HG03571 (cell line): Measurements from ENCODE around the gene QRICH1.
A peak's percentile ranks its signal among the peaks of the same experiment; 100 is the strongest.

Source experiments
- ATAC-seq: cut with Tn5 transposase; IDR thresholded peaks from one replicate; pipeline ENCODE4 v1.9.1; 2021; ENCODE audit not compliant: unreplicated experiment

QRICH1 gene

DNA sequence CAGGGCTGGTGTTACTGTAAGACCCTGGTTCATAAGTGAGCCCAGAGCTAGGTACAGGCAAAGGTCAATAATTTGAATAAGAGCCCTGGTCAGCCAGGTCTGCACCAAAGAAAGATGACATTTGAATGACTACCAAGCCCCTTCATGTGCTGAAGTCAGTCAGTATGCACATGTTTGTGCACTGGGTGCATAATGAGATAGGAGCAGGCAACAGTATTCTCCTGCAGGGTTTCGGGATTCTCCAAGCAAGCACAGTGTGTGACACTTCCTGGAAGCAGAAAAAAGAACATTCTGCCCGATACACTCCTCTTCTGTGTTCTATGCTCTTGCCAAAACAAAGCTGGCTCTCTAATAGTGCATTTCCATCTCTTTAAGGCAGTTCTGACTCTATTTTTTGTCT lies 59.2 kb downstream of the QRICH1 start:
- no peak for ATAC-seq

DNA sequence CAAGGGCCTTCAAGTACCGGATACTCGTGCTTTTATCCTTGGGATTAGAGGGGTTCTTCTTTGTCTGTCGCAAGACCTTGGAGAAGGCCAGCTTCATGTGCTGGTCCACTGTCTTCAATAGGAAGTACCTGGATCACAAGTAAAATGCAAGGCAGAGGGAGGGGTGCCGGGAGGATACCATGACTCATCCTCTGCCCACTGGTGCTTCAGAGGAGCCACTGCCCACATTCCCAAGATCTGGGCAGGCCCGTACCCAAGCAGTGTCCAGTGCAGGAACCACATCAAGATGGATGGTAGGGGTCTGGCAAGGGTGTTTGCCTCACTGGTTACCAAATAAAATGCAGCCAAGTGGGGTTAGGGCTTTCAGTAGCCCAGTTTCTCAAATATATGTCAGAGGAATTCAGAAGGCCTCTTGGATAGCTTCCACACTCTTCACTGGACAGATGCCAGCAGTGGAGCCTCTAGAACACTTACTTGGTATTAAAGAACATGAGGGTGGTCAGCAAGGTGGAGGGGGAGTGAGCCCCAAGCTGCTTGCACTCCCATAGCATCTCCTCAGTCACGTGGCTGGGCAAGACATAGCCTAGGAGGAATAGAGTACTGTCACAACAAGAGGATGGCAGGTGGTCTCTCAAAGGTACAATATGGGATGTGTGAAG lies 61.1 kb downstream of the QRICH1 start:
- ATAC-seq: no peak

DNA sequence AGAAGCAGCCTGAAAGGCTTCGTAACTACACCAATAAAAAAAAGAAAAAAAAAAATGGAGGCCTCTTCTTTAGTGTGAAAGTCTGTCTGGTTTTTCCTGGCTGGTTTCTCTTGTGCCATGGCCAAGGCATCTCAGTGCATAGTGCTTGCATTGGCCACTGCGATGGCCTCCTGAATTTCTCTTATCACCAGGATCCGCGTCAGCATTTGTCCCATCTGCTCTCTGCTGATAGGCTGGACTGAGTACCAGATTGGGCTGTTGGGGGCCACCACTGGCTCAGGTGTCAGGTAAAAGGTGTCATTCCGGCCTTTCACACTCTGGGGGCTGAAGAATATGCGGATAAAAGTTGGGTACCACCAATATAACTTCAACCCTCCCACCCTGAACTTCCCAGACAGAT lies 63.5 kb downstream of the QRICH1 start:
- ATAC-seq: no peak

DNA sequence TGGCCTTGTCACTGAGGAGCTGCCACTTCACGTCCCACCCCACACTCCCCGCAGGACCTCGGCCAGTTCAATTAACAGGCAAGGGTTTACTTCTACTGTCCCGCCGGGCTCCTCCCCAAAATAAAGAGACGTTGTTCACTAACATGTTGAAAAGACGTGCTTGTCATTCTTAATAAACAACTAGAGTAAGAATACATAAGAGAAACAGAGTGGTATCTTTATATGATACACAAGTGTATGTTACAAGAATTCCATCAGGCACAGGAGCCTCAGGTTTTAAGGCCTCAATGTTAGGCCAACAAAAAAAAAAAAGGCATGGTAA lies 64.3 kb downstream of the QRICH1 start:
- ATAC-seq: no peak

DNA sequence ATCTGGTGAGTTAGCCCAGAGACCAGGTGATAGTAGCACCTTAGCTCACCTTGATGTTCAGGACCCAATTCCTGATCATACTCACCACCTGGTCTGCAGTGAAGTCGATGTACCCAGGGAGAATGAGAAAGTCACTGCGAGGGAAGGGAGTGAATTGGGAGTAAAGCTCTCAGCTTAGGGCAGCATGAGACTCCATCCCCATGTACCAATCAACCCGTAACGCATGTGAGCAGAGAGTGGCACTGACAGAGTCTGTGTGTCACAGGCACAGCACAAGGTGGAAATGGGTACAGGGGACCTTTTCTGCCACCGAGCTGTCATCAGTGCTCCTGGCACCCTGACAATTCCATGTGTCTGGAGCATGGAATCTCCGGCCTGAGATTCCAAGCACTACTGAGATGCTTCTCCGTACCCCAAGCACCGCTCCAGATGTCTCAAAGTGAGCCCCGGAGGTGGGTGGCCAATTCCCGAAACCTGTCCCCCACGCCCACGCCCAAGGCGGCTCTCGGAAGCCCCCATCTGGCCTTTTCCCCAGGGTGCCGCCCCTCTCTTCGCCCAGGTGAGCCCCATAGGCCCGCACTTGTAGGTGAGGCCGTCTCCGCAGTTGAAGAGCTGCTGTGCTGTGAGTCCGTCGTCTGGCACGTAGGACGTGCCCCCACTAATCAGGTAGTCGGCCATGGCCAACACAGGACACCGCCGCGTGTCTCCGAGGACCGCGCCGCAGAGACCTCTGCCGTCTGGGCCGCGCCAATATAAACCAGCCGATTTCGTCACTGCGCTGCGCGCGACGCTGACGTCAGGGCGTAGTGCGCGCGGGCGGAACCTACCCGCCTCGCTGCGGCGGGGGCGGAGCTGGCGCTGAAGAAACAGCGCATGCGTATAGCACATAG lies 65.0 kb downstream of the QRICH1 start, which contains the start of gene IMPDH2:
Gene IMPDH2 (minus strand): TSS at position 726 of the 890 bp plus-strand sequence. CDS start 48 bp downstream, at position 678.
- peak; percentile 84 for ATAC-seq

DNA sequence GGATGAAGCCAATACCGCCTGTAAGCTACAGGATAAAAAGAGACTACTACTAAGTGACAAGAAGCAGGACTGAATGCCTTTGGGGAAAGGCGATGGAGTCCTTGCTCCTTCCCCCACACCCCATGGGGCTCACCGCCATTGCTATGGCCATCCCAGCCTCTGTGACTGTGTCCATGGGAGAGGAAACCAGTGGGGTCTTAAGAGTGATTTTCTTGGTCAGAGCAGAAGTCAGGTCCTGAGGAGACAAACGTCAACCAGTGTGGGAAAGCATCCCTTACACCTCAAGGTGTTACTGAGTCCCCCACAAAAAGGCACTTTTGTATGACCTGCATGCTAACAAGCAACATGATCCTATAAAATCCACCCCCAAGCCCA lies 65.6 kb downstream of the QRICH1 start:
- no peak for ATAC-seq

DNA sequence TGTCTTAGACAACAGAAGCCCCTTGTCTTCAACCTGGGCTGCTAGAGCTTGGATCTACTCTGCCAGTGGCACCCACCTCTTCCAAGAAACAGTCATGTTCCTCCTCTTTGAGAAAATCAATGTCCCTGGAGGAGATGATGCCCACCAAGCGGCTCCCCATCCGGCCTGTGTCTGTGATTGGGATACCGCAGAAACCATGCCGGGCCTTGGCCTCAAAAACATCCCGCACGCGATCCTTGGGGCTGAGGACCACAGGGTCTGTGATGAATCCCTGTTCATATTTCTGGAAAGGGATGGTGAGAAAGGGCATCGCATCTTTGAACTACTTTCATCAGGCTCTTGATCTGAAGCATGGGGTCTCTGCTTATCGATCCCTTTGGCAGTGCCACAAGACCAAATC lies 66.2 kb downstream of the QRICH1 start:
- no peak for ATAC-seq

DNA sequence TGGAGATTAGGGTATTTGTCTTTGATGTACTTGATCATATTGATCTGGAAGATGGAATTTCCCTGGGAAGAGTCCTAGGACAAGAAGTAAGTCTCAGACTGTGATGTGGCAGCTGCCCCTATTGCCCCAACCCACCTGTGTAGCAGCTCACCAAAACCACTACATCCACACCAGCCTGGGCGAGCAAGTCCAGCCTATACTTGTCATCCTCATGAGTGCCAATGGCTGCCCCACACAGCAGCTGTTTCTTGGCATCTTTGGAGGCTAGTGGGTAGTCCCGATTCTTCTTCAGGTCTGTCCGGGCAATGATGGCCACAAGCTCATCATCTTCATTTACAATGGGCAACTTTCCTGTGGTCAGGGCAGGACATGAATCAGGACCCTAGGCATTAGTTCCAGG lies 67.3 kb downstream of the QRICH1 start:
- ATAC-seq: no peak

DNA sequence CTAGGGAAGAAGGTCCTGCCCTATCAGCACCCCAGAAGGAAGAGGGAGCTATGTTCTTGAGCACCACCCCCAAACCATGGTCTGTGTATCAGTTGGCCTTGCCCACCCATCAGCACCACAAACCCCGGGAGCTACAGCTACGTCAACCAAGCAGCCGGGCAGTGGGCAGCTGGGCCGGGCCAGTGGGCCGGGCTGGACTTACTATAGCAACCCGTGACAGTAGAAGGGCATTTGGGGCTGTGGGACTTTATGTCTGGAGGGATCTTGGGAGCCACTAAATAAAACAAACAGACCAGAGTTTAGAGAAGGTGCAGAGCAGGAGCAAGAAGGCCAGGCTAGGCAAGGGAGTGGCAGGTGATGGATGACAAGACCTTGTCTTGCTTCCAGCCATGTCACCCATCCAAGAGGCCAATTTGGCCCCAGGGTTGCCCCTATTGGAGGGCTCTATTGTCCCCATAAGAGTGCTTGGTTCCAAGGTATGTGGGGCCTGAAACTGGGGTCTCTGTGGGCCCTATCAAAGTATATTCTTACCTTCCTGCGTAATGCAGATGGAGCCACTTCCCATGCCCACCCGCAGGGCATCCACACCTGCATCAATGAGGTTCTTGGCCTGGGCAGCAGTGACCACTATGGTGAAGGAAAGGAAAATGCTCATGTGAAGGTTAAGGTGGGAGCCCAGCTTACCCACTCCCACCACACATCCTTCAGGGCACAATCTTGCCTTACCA lies 67.9 kb downstream of the QRICH1 start:
- no peak for ATAC-seq

DNA sequence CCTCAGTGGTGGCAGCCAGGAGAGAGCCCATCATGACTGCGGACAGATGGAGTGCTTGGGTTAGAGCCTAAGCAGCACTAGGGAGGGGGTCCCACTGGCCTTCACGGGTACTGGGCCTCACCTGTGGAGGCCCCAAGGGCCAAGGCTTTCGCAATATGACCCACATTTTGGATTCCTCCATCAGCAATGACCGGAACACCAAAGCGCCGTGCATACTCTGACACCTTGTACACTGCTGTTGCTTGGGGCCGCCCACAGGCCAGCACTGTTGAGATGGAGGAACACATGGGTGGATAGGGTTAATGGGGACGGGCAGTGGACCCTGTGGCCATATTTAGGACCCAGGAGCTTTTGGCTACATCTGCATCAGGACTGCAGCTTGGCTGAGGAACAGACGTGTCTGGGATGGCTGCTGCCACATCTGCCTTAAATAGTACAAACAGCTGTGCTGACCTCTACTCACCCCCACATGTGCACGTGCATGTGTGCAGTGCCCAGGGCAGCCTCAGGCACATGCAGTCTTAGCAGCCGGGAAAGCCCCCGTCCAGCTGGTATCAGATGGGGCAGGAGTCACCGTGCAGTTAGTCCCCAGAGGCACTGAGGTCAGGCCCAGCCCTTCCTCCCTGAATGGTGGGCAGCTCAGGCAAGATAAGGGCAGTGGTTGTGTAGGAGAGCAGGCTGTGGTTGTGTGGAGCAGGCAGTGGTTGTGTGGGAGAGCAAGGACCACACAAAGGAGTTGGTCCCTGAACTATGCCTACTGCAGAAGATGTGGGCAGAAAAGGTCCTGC lies 68.7 kb downstream of the QRICH1 start:
- ATAC-seq: no peak

DNA sequence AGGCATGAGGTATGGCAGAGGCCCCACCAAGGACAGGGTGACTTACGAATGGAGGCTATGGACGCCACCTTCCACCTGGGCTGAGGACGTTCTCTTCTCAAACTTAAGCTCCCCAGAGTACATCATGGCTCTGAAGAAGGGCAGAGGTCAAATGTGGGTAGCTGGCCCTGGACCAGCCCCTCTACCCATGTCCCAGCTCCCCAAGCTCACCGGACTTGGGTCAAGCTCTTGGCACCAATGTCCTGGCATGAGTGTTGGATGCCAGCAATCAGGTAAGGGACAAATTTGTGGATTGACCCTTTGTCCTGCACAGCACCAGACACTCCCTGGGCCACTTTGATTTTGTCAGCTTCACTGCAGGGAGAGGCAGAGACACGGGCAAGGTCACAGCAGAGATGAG lies 69.4 kb downstream of the QRICH1 start:
- ATAC-seq: no peak

DNA sequence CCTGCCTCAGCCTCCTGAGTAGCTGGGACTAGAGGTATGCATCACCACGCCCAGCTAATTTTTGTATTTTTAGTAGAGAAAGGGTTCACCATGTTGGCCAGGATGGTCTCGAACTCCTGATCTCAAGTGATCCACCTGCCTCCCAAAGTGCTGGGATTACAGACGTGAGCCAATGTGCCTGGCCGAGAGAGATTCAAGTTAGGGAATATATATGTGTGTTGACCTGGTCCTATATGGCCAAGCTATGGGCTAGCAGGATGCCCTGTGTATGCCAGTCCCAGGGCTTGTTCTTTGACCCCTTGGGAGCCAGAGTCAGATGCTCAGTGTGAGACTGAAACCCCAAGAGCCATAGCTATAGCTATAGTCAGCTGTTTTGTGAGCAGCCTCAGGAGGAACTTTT lies 70.1 kb downstream of the QRICH1 start:
- ATAC-seq: no peak

DNA sequence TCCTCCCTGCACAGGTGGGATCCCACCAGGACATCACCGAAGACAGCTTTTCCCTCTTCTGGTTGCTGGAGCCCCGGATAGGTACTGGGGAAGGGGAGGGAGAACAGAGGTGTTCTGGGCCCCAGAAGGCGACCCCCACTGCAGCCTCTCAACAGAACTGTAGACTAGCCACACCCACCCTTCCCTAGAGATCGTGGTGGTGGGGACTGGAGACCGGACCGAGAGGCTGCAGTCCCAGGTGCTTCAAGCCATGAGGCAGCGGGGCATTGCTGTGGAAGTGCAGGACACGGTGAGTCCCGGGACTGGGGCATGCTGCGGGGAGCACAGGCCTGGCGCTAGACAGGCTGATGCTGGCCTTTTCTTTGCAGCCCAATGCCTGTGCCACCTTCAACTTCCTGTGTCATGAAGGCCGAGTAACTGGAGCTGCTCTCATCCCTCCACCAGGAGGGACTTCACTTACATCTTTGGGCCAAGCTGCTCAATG lies 71.1 kb downstream of the QRICH1 start:
- ATAC-seq: no peak

DNA sequence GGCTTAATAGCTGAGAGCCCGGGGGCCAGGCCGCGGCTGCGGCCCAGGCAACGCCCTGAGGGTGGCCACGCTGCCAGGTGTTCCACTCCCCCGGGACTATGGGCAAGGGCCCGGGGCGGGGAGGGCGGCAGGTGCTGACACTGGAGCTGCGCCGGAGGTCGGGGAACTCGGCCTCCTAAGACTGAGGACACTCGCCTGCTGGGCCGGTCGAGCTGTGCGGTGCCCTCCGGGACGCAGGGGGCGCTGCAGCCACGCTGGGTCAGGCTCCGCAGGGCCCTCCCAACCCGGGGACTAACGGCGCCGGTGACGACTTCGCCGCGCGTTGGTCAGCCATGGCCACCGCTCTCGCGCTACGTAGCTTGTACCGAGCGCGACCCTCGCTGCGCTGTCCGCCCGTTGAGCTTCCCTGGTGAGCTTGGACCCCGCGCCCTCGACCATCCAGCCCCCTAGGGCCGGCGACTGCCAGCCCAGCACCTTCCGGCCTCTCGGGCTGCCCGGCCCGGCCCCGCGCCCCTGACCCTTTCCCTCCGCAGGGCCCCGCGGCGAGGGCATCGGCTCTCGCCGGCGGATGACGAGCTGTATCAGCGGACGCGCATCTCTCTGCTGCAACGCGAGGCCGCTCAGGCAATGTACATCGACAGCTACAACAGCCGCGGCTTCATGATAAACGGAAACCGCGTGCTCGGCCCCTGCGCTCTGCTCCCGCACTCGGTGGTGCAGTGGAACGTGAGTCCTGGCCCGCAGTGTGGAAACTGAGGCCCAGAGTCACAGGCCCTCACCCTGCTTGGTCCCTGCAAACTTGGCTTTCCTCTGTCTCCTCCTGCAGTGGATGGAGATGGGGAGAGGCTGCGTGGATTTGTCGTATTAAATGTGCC lies 71.8 kb downstream of the QRICH1 start, which contains the start of gene NDUFAF3:
Gene NDUFAF3 (plus strand): TSS at position 309 of the 875 bp plus-strand sequence. CDS start 24 bp downstream, at position 333.
- peak; percentile 48 for ATAC-seq

DNA sequence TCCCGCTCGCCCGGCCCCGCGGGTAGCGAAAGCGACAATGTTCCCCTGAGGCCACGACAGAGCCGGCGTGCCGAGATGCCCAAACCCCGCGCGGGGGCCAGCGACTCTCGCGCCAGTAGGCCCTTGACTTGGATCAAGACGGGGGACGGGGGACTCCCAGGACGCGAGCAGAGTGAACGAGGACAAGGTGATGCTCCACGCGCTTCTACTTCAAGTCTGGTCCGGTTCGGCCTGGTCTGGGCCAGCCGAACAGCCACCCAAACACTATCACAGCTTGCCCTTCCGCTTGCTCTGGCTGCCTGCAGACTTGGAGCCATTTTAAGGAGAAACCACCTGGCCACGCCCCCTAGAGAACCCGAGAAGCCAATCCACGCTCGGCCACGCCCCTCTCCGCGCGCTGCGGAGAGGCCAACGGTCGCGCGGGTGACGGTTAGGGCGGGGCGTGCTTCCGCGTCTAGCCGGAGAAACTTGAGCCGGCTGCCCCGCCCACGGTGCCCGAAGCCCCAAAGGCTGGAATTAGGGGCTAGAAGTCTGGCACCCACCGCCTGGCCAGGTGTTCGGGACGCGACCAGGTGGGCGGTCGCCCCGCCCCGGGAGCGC lies 72.6 kb downstream of the QRICH1 start:
- ATAC-seq: peak; percentile 42

DNA sequence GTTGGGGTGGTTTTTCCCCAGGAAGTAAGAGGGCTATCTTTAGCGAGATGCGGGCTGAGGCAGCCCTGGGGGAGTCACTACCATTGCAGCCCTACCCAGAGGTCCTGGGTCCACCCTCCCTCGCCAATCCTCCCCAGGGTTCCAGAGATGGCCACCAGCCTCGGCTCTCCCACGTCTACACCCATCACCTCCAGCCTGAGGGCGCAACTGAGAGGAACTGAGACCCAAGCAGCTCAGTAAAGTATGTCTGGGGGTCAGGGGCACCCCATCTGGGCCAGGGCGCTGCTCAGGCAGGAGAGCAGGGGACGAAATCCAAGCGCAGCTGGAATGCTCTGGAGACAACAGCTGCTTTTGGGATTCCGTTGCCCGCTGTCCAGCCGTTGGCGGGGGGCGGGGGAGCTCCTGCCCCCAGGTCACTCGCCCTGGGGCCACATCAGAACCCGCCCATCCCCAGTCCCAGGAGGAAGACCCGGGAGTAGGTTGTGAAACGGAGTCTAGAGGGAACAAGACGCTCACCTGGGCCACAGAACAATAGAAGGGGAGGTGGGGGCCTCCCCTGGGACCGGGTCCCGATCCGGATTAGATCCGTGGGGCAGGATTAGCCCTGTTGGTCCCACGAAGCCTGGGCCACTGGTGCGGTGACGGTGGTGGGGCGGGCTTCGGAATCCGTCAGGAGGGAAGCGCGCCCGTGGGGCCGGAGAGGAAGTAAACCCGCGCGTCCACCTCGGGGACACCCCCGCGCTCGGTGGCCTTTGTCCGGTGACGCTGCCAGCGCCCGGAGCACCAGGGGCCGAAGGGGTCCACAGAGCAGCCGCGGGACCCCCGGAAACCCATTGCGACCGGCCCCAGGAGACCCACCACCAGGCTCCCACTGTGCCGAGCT lies 73.3 kb downstream of the QRICH1 start:
- ATAC-seq: peak; percentile 4

DNA sequence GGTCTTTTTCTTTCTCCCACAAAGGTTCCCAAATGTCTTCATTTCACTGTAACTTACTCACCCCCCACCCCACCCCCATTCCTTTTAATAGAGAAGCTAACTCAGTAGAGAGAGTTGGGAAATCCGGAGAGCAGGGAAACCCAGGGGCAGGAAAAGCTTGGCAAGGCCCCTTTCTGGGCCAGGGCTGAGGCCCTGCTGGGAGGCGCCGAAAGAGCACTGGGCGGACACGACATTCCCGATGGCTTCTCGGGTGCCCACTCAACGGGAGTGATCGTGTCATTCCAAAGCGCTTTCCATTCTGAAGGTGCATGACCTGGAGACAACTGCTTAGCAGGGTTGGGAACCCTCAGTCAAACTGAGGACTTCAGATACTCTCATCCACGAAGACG lies 73.9 kb downstream of the QRICH1 start:
- no peak for ATAC-seq

DNA sequence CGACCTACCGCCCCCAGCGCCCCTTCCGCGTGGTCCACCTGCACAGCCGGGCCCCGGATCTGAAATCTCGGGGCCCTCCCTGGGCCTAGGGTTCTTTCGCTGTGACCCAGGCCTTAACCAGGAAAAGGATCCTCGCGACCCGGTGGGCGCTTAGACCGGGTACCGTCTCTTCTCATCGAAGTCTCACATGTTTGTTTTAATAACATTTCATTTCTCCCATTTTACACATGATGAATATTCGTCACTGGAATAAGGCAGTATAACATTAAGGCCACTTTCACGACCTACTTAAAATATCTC lies 75.2 kb downstream of the QRICH1 start:
- ATAC-seq: no peak
